GM12891 (cell line): ENCODE results near the gene LRP5.

ENCODE experiments used
- POLR2A ChIP-seq: IDR thresholded peaks from 2 replicates; pipeline ENCODE4 v1.6.1; 2011; ENCODE audit warnings: low read depth, low read length, control low read depth
- POLR2AphosphoS5 ChIP-seq: IDR thresholded peaks from 2 replicates; pipeline ENCODE4 v1.6.1; 2011; ENCODE audit warnings: low read depth, low read length, control low read depth
- SPI1 ChIP-seq: IDR thresholded peaks from 2 replicates; pipeline ENCODE4 v1.6.1; 2011; ENCODE audit warnings: low read depth, low read length, control low read depth
- TAF1 ChIP-seq: IDR thresholded peaks from 2 replicates; pipeline ENCODE4 v1.6.1; 2011; ENCODE audit warnings: low read depth, low read length, control low read depth

GRCh38 chr11:68444566-68444965 lies 132.2 kb downstream of the LRP5 start:
- TF ChIP-seq TAF1 (no peak), POLR2AphosphoS5 (no peak), POLR2A (no peak), SPI1 (no peak)
